Activated naive CD4-positive, alpha-beta T cell treated with anti-CD3 and anti-CD28 coated beads, Interleukin-2, amount 10 ng/mL, durations not matched to agents 7 days and 5 days (primary cell): ENCODE results near the gene PGGT1B.

Source experiments
- CTCF ChIA-PET: fragments of 350-600 bp; sonication (Branson Sonifier 250); formaldehyde crosslinking; loops from one replicate; lab custom pipeline; 2021; ENCODE audit warnings: antibody characterized with exemption; lab: Charles Lee
- DNase-seq: peaks from one replicate; pipeline ENCODE4 v3.0.0-alpha.2; 2020
- H3K27ac Mint-ChIP-seq: one replicate; pipeline ENCODE4 v1.8.0; 2021; ENCODE audit warnings: mild to moderate bottlenecking, moderate library complexity, mixed read lengths
- H3K27me3 Mint-ChIP-seq: one replicate; pipeline ENCODE4 v1.8.0; 2021; ENCODE audit warnings: mild to moderate bottlenecking, mixed read lengths
- H3K36me3 Mint-ChIP-seq: one replicate; pipeline ENCODE4 v1.8.0; 2021; ENCODE audit warnings: mixed read lengths
- H3K4me1 Mint-ChIP-seq: one replicate; pipeline ENCODE4 v1.8.0; 2021; ENCODE audit warnings: mixed read lengths
- H3K4me3 Mint-ChIP-seq: one replicate; pipeline ENCODE4 v1.8.0; 2021; ENCODE audit warnings: mild to moderate bottlenecking, moderate library complexity, mixed read lengths
- H3K9me3 Mint-ChIP-seq: one replicate; pipeline ENCODE4 v1.8.0; 2021; ENCODE audit warnings: mixed read lengths

PGGT1B gene

DNA sequence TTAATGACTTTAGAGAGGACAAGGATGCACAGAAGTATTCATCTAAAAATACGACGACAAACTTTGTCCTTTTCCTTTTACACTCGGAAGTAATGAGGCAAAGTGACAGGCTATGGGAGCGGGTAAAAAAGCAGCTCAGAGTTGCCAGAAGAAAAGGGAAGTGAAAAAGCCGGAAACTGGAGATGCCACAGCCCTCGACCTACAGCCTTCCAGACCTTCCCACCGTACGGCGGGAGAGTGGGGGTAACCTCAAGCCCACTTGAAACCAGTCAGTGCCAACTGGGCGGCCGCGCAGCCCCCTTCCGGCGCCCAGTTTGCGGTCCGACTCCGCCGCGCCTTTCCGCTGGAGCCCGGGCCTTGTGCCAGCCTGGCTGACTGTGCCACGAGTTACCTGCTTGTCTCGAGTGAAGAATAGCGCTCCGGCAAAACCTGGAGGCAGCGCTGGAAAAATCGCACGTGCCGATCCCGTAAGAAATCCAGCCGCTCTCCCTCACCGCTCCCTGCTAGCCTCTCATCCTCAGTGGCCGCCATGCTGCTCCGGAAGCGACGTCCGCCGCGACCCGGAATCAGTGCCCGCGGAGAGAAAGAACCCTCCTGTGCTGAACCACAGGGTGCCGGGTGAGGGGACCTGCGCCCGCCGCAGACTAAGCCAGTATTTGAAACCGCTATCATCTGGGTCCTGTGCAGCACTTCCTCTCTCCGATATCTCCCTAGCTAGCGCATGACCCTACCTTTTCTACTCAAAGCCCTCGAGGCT is at the start of gene PGGT1B:
Gene PGGT1B (minus strand): TSS at position 557 of the 757 bp plus-strand sequence. CDS start 26 bp downstream, at position 531.
- Mint-ChIP-seq H3K27ac (peak within 1 kb of the TSS; percentile 93), H3K36me3 (peaks cover 12% of the 10 kb centered on the region), H3K27me3 (no peaks in the 10 kb centered on the region), H3K9me3 (no peaks in the 10 kb centered on the region), H3K4me1 (peaks cover 34% of the 10 kb centered on the region), H3K4me3 (peak within 1 kb of the TSS; percentile 78)
- CTCF ChIA-PET, result no interaction called here
- peak; percentile 82 for DNase-seq

DNA sequence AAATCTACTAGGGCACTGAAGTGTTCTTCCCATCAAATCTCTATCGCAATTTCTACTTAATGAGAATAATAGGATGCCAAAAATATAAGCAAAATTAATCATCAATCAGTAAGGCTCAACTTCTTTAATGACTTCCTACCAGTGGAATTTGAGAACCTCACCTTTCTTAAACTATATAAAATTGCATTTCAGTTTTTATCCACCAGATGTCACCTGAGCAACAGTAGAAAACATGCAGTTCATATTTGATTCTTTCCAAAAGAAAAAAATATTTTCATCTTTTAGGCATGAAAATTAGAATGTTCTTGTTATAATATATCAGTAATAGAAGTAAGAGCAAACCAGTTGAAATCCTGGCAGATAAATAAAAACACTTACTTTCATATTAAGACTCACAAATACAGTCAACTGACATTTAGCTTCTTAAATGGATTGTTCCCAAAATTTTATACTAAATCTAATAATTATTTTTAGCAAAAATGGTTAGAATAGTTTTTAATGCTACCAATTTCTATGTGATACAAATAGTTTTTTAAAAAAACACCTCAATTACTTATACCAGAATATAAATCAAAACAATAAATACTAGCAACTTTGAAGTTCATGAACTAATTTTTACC is 47.2 kb upstream of the PGGT1B start:
- DNase-seq, result no peak
- H3K36me3 Mint-ChIP-seq, result no peaks in the 10 kb centered on the region

DNA sequence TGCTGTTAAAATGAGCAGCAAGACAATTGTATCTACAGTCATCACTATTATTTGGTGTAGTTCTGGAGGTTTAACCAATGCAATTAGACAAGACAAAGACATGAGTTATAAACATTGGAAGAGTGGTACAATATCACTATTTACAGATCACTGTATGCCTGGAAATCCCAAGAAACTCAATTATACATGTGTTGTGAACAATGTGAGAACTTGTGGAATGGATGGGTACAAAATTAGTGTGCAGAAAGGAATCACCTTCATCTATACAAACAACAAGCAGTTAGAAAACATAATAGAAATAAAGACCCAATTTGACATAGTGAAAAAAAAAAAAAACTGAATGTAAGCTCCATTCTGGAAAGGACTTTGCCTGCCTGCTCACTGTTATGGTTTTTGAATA is 46.1 kb upstream of the PGGT1B start:
- Mint-ChIP-seq H3K27ac (no peak overlapping the region), H3K36me3 (no peaks in the 10 kb centered on the region), H3K4me1 (no peaks in the 10 kb centered on the region), H3K4me3 (no peak overlapping the region), H3K27me3 (peaks cover 23% of the 10 kb centered on the region), H3K9me3 (no peaks in the 10 kb centered on the region)
- CTCF ChIA-PET, result interaction anchor here (0.6 to 5.4 kb wide), 9 partner anchors 12 to 880 kb away, joined by 3 to 71 read pairs (median 5); partner anchors contain the start of gene CCDC112
- no peak for DNase-seq

More for the DNA sequence above, 47.2 kb upstream of the PGGT1B start:
- Mint-ChIP-seq H3K4me3 (no peak overlapping the region), H3K9me3 (no peaks in the 10 kb centered on the region), H3K4me1 (no peaks in the 10 kb centered on the region), H3K27me3 (peaks cover 21% of the 10 kb centered on the region), H3K27ac (no peak overlapping the region)
- CTCF ChIA-PET, result interaction anchor here (0.6 to 5.4 kb wide), 10 partner anchors 14 to 535 kb away, joined by 3 to 71 read pairs (median 4); partner anchors contain the start of genes ATG12 and CCDC112

DNA sequence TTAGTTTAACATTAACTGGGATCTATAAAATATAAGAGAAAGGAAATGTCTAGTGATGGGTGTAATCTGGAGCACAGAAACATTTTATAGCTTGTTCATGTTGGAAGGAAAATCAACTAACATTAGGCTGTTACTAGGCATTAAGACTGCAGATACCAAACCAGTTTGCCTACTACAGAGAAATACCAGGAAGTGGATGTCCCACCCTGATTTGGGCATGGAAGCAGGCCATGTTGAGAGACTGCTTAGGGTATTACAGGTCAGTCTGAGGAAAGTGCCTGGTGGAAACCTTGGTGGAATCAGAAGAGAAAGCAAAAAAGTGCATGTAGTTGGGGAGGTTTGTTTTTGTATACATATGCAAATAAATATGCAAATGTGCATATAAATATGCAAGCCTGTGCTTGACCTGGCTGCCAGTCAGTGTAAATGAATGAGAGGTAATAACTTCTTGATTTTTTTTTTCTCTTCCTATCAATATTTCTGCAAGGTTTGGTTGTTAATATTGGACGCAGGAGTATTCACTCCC is 43.4 kb upstream of the PGGT1B start:
- Mint-ChIP-seq H3K4me1 (no peaks in the 10 kb centered on the region), H3K27ac (no peak overlapping the region), H3K9me3 (no peaks in the 10 kb centered on the region), H3K4me3 (no peak overlapping the region), H3K36me3 (no peaks in the 10 kb centered on the region), H3K27me3 (peaks cover 28% of the 10 kb centered on the region)
- DNase-seq, result no peak
- CTCF ChIA-PET, result interaction anchor here (1.8 kb wide), 1 partner anchor 272 kb away, joined by 3 read pairs; no protein-coding TSS in a partner anchor

DNA sequence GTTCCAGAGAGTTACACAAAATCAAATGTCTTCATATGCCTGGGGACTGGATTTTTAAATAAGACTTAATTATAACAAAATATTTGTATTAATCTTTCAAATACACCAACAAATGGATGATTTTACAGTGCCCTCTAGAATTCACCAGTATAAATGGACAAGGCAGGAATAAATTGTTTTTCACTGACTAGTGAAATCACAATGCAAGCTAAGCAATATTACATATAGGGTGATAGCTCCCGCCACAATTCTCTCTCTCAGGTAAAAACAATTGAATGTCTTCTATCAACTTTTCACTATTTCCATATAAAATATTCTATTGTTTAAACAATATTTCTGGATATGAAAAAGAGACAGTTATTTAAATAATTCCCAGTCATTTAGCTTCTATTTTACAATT is 41.8 kb upstream of the PGGT1B start:
- Mint-ChIP-seq H3K36me3 (no peaks in the 10 kb centered on the region), H3K4me1 (no peaks in the 10 kb centered on the region), H3K27ac (no peak overlapping the region), H3K9me3 (no peaks in the 10 kb centered on the region), H3K4me3 (no peak overlapping the region), H3K27me3 (peaks cover 24% of the 10 kb centered on the region)
- CTCF ChIA-PET, result interaction anchor here (1.7 to 1.8 kb wide), 2 partner anchors 270 to 273 kb away, joined by 3 to 5 read pairs; no protein-coding TSS in a partner anchor
- no peak for DNase-seq

DNA sequence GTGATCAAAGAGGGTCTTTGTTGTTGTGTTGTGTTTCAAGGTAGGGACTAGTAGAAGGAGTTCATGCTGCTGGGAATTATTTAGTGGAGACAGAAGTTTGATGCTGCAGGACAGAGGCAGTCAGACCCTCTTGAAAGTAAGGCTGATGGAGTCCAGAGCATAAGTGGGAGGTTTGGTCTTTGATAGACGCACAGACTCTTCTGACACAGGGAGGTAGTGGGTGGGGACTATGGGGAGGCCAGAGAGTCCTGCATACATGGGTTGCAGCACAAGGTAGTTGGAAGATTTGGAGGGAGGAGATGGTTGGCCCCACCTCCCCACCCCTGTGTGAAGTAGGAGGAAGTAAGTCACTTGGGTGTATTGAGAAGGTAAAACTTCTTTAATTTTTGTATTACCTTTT is 36.1 kb upstream of the PGGT1B start:
- no peak overlapping the region for H3K4me3 Mint-ChIP-seq
- CTCF ChIA-PET, result no interaction called here

DNA sequence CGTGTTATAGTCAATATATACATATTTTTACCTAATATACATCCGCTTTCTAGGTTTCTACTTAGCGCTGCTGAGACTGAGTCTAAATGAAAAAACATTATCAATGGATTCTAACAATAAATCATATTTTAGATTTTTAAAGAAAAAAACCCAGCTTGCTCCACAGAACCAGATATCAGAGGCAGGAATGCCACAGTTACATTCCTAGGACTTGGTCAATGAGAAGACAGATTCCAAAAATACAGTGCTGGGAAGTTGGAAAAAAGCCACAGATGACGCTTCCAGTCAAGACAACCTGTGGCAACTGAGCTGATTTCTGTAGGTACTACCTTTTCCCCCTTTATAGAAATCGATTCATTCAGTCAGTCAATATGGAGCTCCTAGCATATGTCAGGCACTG is 34.4 kb upstream of the PGGT1B start:
- Mint-ChIP-seq H3K9me3 (peaks cover under 1% of the 10 kb centered on the region), H3K36me3 (no peaks in the 10 kb centered on the region), H3K27me3 (peaks cover 33% of the 10 kb centered on the region), H3K4me3 (peak overlapping the region; percentile 18), H3K4me1 (peaks cover 5% of the 10 kb centered on the region), H3K27ac (no peak overlapping the region)
- CTCF ChIA-PET, result interaction anchor here (0.8 to 1.9 kb wide), 4 partner anchors 12 to 277 kb away, joined by 3 to 5 read pairs (median 3); no protein-coding TSS in a partner anchor
- DNase-seq, result no peak

More for the DNA sequence above, 36.1 kb upstream of the PGGT1B start:
- no peak overlapping the region for H3K27ac Mint-ChIP-seq
- no peak for DNase-seq
- peaks cover 41% of the 10 kb centered on the region for H3K27me3 Mint-ChIP-seq
- no peaks in the 10 kb centered on the region for H3K9me3 Mint-ChIP-seq
- peaks cover 5% of the 10 kb centered on the region for H3K4me1 Mint-ChIP-seq
- no peaks in the 10 kb centered on the region for H3K36me3 Mint-ChIP-seq

DNA sequence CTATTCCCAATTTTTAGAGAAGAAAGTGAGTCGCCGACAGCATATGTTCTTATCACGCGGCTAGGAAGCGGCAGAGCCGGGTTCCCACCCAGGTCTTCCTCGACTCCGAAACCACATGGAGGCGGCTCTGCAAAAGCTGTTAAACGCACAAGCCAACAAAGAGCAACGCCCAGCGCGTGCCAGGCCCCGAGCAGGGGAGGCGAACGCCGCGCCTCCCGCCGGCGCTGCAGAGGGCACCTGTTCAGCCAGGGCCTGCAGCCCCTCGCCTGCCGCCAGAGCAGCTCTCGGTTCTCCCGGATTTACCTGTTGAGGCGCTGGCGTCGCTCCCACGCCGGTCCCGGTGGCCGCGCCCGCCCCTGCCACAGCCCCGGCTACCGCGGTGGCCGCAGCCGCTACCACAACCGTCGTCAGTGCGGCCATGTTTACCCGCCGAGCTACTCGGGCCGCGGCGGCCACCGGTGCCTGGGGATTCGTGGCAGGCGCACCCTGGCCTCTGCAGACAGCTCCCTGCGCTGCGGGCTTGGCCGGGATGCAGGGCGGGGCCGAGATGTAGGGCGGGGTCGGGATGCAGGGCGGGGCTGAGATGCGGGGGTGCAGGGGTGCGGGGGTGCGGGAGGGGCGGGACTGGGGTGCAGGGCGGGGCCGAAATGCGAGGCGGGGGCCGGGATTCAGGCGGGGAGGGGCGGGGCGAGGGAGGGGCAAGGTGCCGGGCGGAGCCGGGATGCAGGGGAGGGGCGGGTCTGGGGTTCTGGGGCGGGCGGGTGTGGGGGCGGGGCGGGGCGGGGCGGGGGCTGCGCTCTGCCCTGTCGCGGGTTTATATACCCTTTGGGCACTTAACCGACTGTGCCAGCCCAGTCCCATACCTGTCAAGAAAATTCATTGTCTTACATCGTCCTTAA is 33.7 kb upstream of the PGGT1B start, which contains the start of gene CCDC112:
Gene CCDC112 (minus strand): TSS at position 531 of the 899 bp plus-strand sequence. CDS start 111 bp downstream, at position 420.
- H3K36me3 Mint-ChIP-seq, result no peaks in the 10 kb centered on the region
- H3K27me3 Mint-ChIP-seq, result peaks cover 36% of the 10 kb centered on the region
- peaks cover 4% of the 10 kb centered on the region for H3K9me3 Mint-ChIP-seq
- peak within 1 kb of the TSS; percentile 4 for H3K27ac Mint-ChIP-seq
- DNase-seq, result peak; percentile 81
- CTCF ChIA-PET, result interaction anchor here (0.6 to 1.9 kb wide), 4 partner anchors 12 to 543 kb away, joined by 3 to 5 read pairs (median 3); no protein-coding TSS in a partner anchor
- peaks cover 5% of the 10 kb centered on the region for H3K4me1 Mint-ChIP-seq
- H3K4me3 Mint-ChIP-seq, result peak within 1 kb of the TSS; percentile 75

DNA sequence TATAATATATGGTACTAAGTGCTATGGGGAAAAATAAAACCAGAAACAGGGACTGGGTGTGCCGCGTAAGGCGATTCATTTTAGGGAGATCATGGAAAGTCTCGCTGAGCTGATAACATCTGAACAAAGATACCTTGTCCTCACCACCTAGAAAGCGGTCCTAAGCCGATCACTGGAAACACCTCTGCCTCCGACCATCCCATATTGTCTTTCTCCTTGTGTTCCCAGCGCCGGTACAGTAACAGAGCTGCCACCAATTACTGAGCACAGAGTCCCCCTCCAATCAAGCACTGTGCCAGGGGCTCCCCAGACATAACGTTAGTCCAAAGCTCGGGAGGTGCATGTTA is 33.1 kb upstream of the PGGT1B start:
- H3K27ac Mint-ChIP-seq, result peak overlapping the region; percentile 4

DNA sequence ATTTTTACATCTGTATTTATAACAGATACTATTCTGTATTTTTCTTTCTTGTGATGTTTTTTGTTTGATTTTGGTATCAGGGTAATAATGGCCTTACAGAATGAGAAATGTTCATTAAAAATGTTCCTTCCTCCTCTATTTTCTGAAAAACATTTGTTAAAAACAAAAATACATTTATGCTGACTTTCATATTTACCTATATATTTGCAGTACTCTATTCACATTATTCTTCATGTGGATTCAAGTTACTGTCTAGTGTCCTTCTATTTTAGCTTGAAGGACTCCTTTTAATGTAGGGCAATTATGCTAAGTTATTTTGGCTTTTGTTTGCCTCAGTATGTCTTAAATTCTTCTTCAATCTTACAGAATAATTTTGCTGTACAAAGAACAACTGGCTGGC is 28.7 kb upstream of the PGGT1B start:
- no peak for DNase-seq
- H3K4me3 Mint-ChIP-seq, result no peak overlapping the region
- H3K9me3 Mint-ChIP-seq, result peaks cover 4% of the 10 kb centered on the region
- peaks cover 5% of the 10 kb centered on the region for H3K4me1 Mint-ChIP-seq
- CTCF ChIA-PET, result no interaction called here
- peaks cover 26% of the 10 kb centered on the region for H3K27me3 Mint-ChIP-seq
- no peak overlapping the region for H3K27ac Mint-ChIP-seq
- no peaks in the 10 kb centered on the region for H3K36me3 Mint-ChIP-seq

More for the DNA sequence above, 33.1 kb upstream of the PGGT1B start:
- Mint-ChIP-seq H3K4me3 (peak overlapping the region; percentile 75), H3K4me1 (peaks cover 5% of the 10 kb centered on the region), H3K36me3 (no peaks in the 10 kb centered on the region), H3K9me3 (peaks cover 4% of the 10 kb centered on the region), H3K27me3 (peaks cover 36% of the 10 kb centered on the region)
- DNase-seq, result no peak
- CTCF ChIA-PET, result interaction anchor here (0.6 to 1.9 kb wide), 3 partner anchors 13 to 544 kb away, joined by 3 to 5 read pairs (median 3); no protein-coding TSS in a partner anchor

DNA sequence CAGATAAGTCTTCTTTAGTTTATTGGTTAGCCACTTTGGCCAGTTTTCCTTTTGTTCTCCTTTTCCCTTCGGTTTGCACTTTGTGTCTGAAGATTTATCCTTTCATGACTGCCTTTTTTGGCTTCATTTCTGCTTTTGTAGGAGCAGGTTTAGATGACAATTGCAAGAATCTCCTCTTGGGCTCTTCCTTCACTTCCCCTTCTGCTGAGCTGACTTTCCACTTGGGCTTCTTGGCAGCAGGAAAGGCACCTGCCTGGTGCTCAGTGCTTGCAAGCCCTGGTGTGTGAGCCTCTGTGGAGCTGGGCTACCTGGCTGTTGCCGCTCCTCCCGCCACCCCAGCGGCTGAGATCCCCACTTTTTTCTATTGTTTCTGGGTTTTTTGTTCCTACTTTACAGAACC is 26.4 kb upstream of the PGGT1B start:
- no peak overlapping the region for H3K4me3 Mint-ChIP-seq
- CTCF ChIA-PET, result no interaction called here

DNA sequence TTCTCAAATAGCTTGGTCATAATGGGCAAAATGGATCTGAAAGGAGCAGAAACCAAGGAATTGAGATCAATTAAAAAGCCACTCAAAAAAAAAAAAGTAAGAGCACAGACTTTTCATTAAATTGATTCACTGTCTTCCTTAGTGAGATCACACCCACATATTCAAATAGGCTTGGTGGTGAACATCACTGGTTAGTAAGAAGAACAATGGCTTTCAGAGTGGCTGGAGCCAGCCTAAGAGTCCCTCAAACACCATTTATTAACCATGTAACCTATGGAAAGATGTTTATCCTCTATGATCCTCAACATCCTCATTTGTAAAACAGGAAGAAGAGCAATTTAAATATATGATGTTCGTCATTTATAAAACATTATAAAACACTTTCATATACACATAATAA is 21.3 kb upstream of the PGGT1B start:
- Mint-ChIP-seq H3K36me3 (no peaks in the 10 kb centered on the region), H3K9me3 (no peaks in the 10 kb centered on the region), H3K27ac (no peak overlapping the region), H3K4me3 (no peak overlapping the region), H3K4me1 (no peaks in the 10 kb centered on the region), H3K27me3 (peaks cover under 1% of the 10 kb centered on the region)
- CTCF ChIA-PET, result no interaction called here
- no peak for DNase-seq

More for the DNA sequence above, 26.4 kb upstream of the PGGT1B start:
- peaks cover 4% of the 10 kb centered on the region for H3K9me3 Mint-ChIP-seq
- no peak overlapping the region for H3K27ac Mint-ChIP-seq
- no peaks in the 10 kb centered on the region for H3K4me1 Mint-ChIP-seq
- H3K36me3 Mint-ChIP-seq, result no peaks in the 10 kb centered on the region
- peaks cover 9% of the 10 kb centered on the region for H3K27me3 Mint-ChIP-seq
- no peak for DNase-seq

DNA sequence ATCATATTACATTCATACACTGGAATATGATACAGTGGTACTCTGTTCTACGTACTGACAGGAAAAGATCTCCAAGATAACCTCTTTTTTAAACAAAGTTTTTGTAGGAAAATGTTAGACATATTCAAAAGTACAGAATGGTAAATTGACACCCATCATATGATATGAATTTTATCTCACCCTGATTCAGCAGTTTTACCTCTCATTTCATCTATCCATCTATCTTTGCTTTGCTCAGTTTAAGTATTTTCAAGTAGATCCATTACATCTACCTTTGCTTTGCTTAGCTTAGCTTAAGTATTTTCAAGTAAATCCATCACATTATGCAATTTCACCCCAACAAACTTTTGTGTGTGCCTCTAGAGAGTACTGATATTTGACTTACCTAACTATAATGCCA is 19.5 kb upstream of the PGGT1B start:
- DNase-seq, result no peak
- no peaks in the 10 kb centered on the region for H3K36me3 Mint-ChIP-seq
- CTCF ChIA-PET, result no interaction called here
- no peaks in the 10 kb centered on the region for H3K27me3 Mint-ChIP-seq
- H3K4me3 Mint-ChIP-seq, result no peak overlapping the region
- no peak overlapping the region for H3K27ac Mint-ChIP-seq
- H3K4me1 Mint-ChIP-seq, result no peaks in the 10 kb centered on the region
- no peaks in the 10 kb centered on the region for H3K9me3 Mint-ChIP-seq
